Gastrocnemius medialis (tissue), 4 donors: ENCODE measurements around the gene BIN2. TPM values are rescaled to one million over a fixed set of nuclear protein-coding genes. Genes with fewer than 3 reads are reported as not detected.
A peak's percentile ranks its signal among the peaks of the same experiment; 100 is the strongest.
"Not testable (repeated sequence)": the region's sequence is repeated elsewhere in the genome, so short reads cannot be mapped to it uniquely, and the experiment has no call there.

Experiments used
- ATAC-seq, 2 donors: fragments of 150-250 bp; one replicate each; pipeline ENCODE4 v1.9.1; 2016
- DNase-seq, 2 donors: peaks; one replicate each; pipeline ENCODE4 v3.0.0-alpha.2; 2019
- H3K27ac ChIP-seq, 4 donors: fragments of 200-600 bp; sonication (generic); 1 replicate in 1 of 4; 2 replicates in 3 of 4; pipeline ENCODE4 v1.5.1; 2016 to 2018; ENCODE audit warnings: mild to moderate bottlenecking in 2 of 4, moderate library complexity in 1 of 4
- H3K27me3 ChIP-seq, 3 donors: fragments of 200-600 bp; sonication (generic) in 2 of 3; 1 replicate in 1 of 3; 2 replicates in 2 of 3; pipeline versions ENCODE4 v1.5.1 to v1.6.0; 2016 to 2019; ENCODE audit warnings: mild to moderate bottlenecking in 1 of 3, moderate library complexity in 1 of 3
- H3K36me3 ChIP-seq, 2 donors: fragments of 200-600 bp; sonication (generic) in 1 of 2; one replicate each; pipeline ENCODE4 v1.5.1; 2017 to 2018
- H3K4me1 ChIP-seq, 2 donors: fragments of 200-600 bp; sonication (generic) in 1 of 2; one replicate each; pipeline ENCODE4 v1.5.1; 2016 to 2017; ENCODE audit warnings: mild to moderate bottlenecking in 2 of 2
- H3K4me3 ChIP-seq, 4 donors: fragments of 200-600 bp; sonication (generic) in 3 of 4; 1 replicate in 1 of 4; 2 replicates in 3 of 4; pipeline ENCODE4 v1.5.1; 2016 to 2019; ENCODE audit warnings: mild to moderate bottlenecking in 2 of 4
- H3K9me3 ChIP-seq, 3 donors: fragments of 200-600 bp; sonication (generic) in 2 of 3; 1 replicate in 1 of 3; 2 replicates in 2 of 3; pipeline ENCODE4 v1.5.1; 2016 to 2019
- POLR2A ChIP-seq, 2 donors: fragments of 450-650 bp; IDR thresholded peaks; one replicate each; pipeline ENCODE4 v1.6.1; 2017; ENCODE audit warnings: antibody characterized with exemption in 2 of 2, mild to moderate bottlenecking in 2 of 2, moderate library complexity in 2 of 2
- in situ Hi-C, 4 donors: fragments of 200-750 bp; cut with MboI; loops; one replicate each; pipeline versions ENCODE4 v1.15.0 to v1.8.0; 2017; ENCODE audit warnings: low sequenced_read_pairs in 4 of 4
- intact Hi-C: fragments of 100-400 bp; cut with DNase I; formaldehyde crosslinking; loops from one replicate; pipeline ENCODE4 v1.15.1; 2023; ENCODE audit warnings: low total_unique reads
- total RNA-seq, 4 donors: library from RNA; depleted of rRNA; stranded (reverse); fragments of >200 nt; gene quantifications; one replicate each; pipeline versions ENCODE4 v1.1.0 to v1.2.3, GENCODE V29; 2016
- TF ChIP-seq, protein P1 (sequence below), 5 experiments: fragments of 450-650 bp in 3 of 5; fragments of 200-600 bp in 2 of 5; sonication (generic) in 2 of 5; IDR thresholded peaks in 4 of 5; conservative IDR thresholded peaks in 1 of 5; 1 replicate in 4 of 5; 2 replicates in 1 of 5; pipeline ENCODE4 v1.5.1; 2016 to 2019; ENCODE audit warnings: antibody characterized with exemption in 5 of 5, mild to moderate bottlenecking in 3 of 5, moderate library complexity in 3 of 5

BIN2 gene
- total RNA-seq, 4 donors from 2014 or later: 0.87 to 1.3 (median 1.2) TPM

GRCh38 chr12:51285843-51286242 lies 38.1 kb downstream of the BIN2 start:
- in situ Hi-C loops (no loop called here), intact Hi-C loops (no loop called here)
- TF ChIP-seq POLR2A (IDR thresholded peaks at IDR 0.05): no peak
- TF ChIP-seq, protein P1, sequence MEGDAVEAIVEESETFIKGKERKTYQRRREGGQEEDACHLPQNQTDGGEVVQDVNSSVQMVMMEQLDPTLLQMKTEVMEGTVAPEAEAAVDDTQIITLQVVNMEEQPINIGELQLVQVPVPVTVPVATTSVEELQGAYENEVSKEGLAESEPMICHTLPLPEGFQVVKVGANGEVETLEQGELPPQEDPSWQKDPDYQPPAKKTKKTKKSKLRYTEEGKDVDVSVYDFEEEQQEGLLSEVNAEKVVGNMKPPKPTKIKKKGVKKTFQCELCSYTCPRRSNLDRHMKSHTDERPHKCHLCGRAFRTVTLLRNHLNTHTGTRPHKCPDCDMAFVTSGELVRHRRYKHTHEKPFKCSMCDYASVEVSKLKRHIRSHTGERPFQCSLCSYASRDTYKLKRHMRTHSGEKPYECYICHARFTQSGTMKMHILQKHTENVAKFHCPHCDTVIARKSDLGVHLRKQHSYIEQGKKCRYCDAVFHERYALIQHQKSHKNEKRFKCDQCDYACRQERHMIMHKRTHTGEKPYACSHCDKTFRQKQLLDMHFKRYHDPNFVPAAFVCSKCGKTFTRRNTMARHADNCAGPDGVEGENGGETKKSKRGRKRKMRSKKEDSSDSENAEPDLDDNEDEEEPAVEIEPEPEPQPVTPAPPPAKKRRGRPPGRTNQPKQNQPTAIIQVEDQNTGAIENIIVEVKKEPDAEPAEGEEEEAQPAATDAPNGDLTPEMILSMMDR (IDR thresholded peaks at IDR 0.05 in 4 of 5, conservative IDR thresholded peaks at IDR 0.05 in 1 of 5): no peak
- Histone ChIP-seq H3K4me1 (no peaks in the 10 kb centered on the region), H3K36me3 (no peaks in the 10 kb centered on the region), H3K27ac (no peak overlapping the region), H3K27me3 (no peaks in the 10 kb centered on the region), H3K4me3 (no peak overlapping the region), H3K9me3 (no peaks in the 10 kb centered on the region)
- DNase-seq (no peak), ATAC-seq (no peak)

GRCh38 chr12:51281202-51281924 lies 42.6 kb downstream of the BIN2 start:
- ATAC-seq (no peak), DNase-seq (no peak)
- in situ Hi-C loops: no loop called here
- H3K27me3 ChIP-seq: no peaks in the 10 kb centered on the region
- no peaks in the 10 kb centered on the region for H3K4me1 ChIP-seq
- H3K27ac ChIP-seq: no peak overlapping the region
- no peaks in the 10 kb centered on the region for H3K9me3 ChIP-seq
- H3K4me3 ChIP-seq: no peak overlapping the region
- H3K36me3 ChIP-seq: no peaks in the 10 kb centered on the region
- TF ChIP-seq, protein P1 (IDR thresholded peaks at IDR 0.05 in 4 of 5, conservative IDR thresholded peaks at IDR 0.05 in 1 of 5): no peak
- no peak for TF ChIP-seq POLR2A (IDR thresholded peaks at IDR 0.05)
- intact Hi-C loops: no loop called here

- intact Hi-C loops (no loop called here), in situ Hi-C loops (no loop called here)
- no peak for DNase-seq
- no peak overlapping the region for H3K4me3 ChIP-seq
- ATAC-seq: no peak
- H3K27ac ChIP-seq: no peak overlapping the region
- no peaks in the 10 kb centered on the region for H3K9me3 ChIP-seq
- H3K36me3 ChIP-seq: no peaks in the 10 kb centered on the region
- peaks cover 0 to 6% of the 10 kb centered on the region in 2 donors for H3K4me1 ChIP-seq
- peaks cover 8 to 30% (median 15%) of the 10 kb centered on the region in 3 donors for H3K27me3 ChIP-seq
- TF ChIP-seq, protein P1 (IDR thresholded peaks at IDR 0.05 in 4 of 5, conservative IDR thresholded peaks at IDR 0.05 in 1 of 5): no peak
- TF ChIP-seq POLR2A (IDR thresholded peaks at IDR 0.05): no peak
Measured at GRCh38 chr12:51275088-51275487, 48.9 kb downstream of the BIN2 start.

GRCh38 chr12:51272810-51273209 lies 51.2 kb downstream of the BIN2 start:
- intact Hi-C loops, DNase-seq, ATAC-seq, H3K4me1 ChIP-seq, H3K4me3 ChIP-seq, H3K36me3 ChIP-seq, H3K27ac ChIP-seq, H3K9me3 ChIP-seq: not testable (repeated sequence)
- H3K27me3 ChIP-seq: peaks cover 8 to 30% (median 15%) of the 10 kb centered on the region in 3 donors
- in situ Hi-C loops: loop anchor here in 1 of 4 donors (25.0 kb wide), 1 partner anchor 264 kb away; no protein-coding TSS in a partner anchor

DNA sequence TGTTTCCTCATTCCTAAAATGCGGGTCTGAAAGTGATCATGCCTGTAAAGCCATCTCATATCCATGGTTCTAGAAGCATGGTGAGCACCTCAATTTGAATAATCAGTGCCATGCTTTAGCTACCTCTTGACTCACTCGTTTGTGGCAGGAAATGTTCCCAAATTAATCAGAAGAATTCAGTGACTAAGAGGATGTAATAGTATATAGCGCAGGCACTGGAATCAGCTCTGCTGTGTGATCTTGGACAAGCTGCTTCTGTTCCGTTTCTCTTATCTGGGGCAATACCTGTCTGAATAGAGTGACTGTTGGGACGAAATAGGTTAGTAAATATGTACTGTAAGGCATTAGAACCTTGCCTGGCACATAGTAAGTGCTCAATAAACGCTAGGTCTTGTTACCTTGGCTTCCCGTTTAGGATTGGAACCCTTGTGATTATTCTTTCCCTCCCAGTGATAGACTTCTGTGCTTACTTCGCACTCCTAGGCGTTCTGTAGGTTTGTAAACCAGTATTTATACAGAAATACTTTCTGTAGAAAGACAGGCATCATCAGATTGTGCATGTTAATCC lies 52.9 kb downstream of the BIN2 start:
- Histone ChIP-seq H3K9me3 (no peaks in the 10 kb centered on the region), H3K4me1 (peaks cover 0 to 6% of the 10 kb centered on the region in 2 donors), H3K27ac (peak overlapping the region; percentile 35 to 74 (median 60)), H3K4me3 (peak overlapping the region; percentile 66 to 93 (median 73)), H3K27me3 (peaks cover 8 to 30% (median 15%) of the 10 kb centered on the region in 3 donors), H3K36me3 (no peaks in the 10 kb centered on the region)
- intact Hi-C loops: loop anchor here (2.0 kb wide), 1 partner anchor 70 kb away; no protein-coding TSS in a partner anchor
- DNase-seq: no peak
- no peak for TF ChIP-seq POLR2A (IDR thresholded peaks at IDR 0.05)
- TF ChIP-seq, protein P1 (IDR thresholded peaks at IDR 0.05 in 4 of 5, conservative IDR thresholded peaks at IDR 0.05 in 1 of 5): no peak
- peak; percentile 19 to 42 for ATAC-seq
- in situ Hi-C loops: loop anchor here in 1 of 4 donors (25.0 kb wide), 1 partner anchor 266 kb away; no protein-coding TSS in a partner anchor
